SJSA1 (cell line): ENCODE data around the gene MTFR1L. TPM values are rescaled to one million over a fixed set of nuclear protein-coding genes. Genes with fewer than 3 reads are reported as not detected.

Source experiments
- DNase-seq, 2 experiments: peaks; one replicate each; pipeline ENCODE4 v3.0.0-alpha.2; 2015 to 2020; ENCODE audit warnings: low spot score in 2 of 2, low read depth in 1 of 2
- H3K27ac ChIP-seq: fragments of 250-450 bp; sonication (Bioruptor Pico); 2 replicates; pipeline ENCODE4 v1.5.1; 2020; ENCODE audit warnings: mild to moderate bottlenecking, moderate library complexity
- H3K27me3 ChIP-seq: fragments of 250-450 bp; sonication (Bioruptor Pico); replicated peaks from 2 replicates; pipeline ENCODE4 v1.5.1; 2020; ENCODE audit warnings: mild to moderate bottlenecking, moderate library complexity
- H3K36me3 ChIP-seq: fragments of 250-450 bp; sonication (Bioruptor Pico); 2 replicates; pipeline ENCODE4 v1.5.1; 2020; ENCODE audit warnings: mild to moderate bottlenecking
- H3K4me1 ChIP-seq: fragments of 250-450 bp; sonication (Bioruptor Pico); replicated peaks from 2 replicates; pipeline ENCODE4 v1.6.1; 2021; ENCODE audit warnings: mild to moderate bottlenecking
- H3K4me3 ChIP-seq: fragments of 250-450 bp; sonication (Bioruptor Pico); 2 replicates; pipeline ENCODE4 v1.5.1; 2020; ENCODE audit warnings: mild to moderate bottlenecking
- H3K9me3 ChIP-seq: fragments of 250-450 bp; sonication (Bioruptor Pico); replicated peaks from 2 replicates; pipeline ENCODE4 v1.5.1; 2020; ENCODE audit warnings: mild to moderate bottlenecking
- total RNA-seq: library from RNA; depleted of rRNA; stranded (reverse); fragments of >200 nt; shearing (Covaris generic); gene quantifications from 2 replicates; pipeline ENCODE4 v1.2.3, GENCODE V29; 2014

Gene MTFR1L
- total RNA-seq, 1 experiment from 2014 or later = 51.6 TPM

DNA sequence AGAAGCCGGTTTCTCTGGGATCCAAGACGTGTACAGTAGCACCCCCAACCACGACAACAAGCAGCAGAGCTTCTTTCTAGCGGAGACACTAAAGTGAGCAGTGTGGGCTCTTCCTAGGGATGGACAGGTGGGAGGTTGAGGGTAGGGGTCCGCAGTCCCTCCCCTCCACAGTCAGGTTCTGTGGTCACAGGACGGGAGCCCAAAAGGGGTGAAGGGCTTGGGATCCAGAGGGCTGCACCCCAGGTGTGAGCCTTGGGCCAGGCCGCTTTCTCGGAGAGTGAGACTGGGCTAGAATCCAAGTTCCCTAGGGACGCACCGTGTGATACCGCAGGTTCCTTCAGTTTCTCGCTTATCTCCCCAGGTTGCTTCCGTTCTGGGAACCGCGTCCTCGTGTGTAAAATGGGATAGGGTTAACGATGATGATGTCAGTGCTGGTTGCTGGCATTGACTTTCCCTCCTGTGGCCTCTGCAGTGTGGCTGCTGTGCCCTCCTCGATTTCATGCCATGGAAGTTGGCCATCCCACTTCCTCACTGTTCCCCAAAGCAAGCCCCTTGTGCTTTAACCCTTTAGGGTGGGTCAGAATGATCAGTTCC is 37.0 kb upstream of the MTFR1L start:
- DNase-seq = no peak
- H3K4me3 ChIP-seq = no peak overlapping the region
- H3K27me3 ChIP-seq = no peaks in the 10 kb centered on the region
- H3K4me1 ChIP-seq = 0 out of 2 replicates have a peak, but pooled peaks cover 4% of the 10 kb centered on the region
- H3K36me3 ChIP-seq = no peaks in the 10 kb centered on the region
- no peaks in the 10 kb centered on the region for H3K9me3 ChIP-seq
- H3K27ac ChIP-seq = no peak overlapping the region

DNA sequence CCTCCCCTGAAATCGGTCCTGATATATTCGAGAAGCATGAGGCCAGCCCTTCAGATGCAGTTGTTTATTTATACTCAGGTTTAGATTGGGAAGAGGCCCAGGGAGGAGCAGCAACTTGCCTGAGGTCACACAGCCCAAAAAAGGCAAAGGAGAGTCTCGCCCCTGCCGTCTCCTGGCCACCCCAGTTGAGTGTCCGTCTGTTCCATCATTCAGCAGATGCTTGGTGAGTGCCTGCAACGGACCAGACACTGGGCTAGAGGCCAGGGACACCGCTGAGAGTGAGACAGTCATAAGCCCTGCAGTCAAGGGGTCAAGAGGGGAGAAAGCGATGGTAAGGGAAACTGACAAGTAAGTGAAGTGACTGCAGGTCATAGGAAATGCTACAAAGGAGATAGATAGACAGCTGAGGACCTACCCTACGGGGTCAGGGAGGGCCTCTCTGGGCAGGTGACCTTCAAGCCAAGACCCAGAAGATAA is 35.1 kb upstream of the MTFR1L start:
- no peak overlapping the region for H3K27ac ChIP-seq
- no peaks in the 10 kb centered on the region for H3K27me3 ChIP-seq
- H3K36me3 ChIP-seq = no peaks in the 10 kb centered on the region
- 0 out of 2 replicates have a peak, but pooled peaks cover 4% of the 10 kb centered on the region for H3K4me1 ChIP-seq
- no peak for DNase-seq
- no peak overlapping the region for H3K4me3 ChIP-seq
- no peaks in the 10 kb centered on the region for H3K9me3 ChIP-seq

DNA sequence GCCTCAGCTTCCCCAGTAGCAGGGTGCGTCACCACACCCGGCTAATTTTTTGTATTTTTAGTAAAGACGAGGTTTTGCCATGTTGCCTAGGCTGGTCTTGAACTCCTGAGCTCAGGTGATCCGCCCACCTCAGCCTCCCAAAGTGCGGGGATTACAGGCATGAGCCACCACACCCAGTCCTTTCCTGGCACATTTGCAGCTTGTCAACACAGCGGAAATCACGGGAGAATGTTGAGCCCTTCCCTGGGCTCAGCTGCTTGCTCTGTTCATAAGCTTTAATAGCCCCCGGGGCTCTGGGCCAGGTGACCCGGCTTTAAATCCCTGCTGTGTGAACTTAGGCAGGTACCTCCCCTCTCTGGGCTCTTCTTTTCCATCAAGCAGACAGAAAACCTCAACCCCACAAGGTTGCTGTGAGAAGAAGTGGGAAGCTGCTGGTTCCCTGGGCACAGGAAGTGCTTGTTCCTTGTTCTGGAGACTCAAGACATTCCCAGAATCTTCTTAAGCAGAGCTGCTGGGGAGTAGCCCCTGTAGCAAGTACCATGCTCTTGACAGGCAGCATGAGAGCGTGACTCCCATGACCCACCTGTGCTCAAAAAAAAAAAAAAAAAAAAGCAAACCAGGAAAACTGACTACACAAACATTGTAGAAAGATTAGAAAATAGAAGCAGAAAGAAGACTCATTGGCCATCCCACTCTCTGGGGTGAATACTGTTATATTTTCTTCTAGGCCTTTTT is 34.3 kb upstream of the MTFR1L start:
- DNase-seq = no peak
- H3K4me1 ChIP-seq = 0 out of 2 replicates have a peak, but pooled peaks cover 4% of the 10 kb centered on the region
- H3K27ac ChIP-seq = no peak overlapping the region
- H3K4me3 ChIP-seq = no peak overlapping the region
- no peaks in the 10 kb centered on the region for H3K36me3 ChIP-seq
- H3K9me3 ChIP-seq = no peaks in the 10 kb centered on the region
- no peaks in the 10 kb centered on the region for H3K27me3 ChIP-seq

DNA sequence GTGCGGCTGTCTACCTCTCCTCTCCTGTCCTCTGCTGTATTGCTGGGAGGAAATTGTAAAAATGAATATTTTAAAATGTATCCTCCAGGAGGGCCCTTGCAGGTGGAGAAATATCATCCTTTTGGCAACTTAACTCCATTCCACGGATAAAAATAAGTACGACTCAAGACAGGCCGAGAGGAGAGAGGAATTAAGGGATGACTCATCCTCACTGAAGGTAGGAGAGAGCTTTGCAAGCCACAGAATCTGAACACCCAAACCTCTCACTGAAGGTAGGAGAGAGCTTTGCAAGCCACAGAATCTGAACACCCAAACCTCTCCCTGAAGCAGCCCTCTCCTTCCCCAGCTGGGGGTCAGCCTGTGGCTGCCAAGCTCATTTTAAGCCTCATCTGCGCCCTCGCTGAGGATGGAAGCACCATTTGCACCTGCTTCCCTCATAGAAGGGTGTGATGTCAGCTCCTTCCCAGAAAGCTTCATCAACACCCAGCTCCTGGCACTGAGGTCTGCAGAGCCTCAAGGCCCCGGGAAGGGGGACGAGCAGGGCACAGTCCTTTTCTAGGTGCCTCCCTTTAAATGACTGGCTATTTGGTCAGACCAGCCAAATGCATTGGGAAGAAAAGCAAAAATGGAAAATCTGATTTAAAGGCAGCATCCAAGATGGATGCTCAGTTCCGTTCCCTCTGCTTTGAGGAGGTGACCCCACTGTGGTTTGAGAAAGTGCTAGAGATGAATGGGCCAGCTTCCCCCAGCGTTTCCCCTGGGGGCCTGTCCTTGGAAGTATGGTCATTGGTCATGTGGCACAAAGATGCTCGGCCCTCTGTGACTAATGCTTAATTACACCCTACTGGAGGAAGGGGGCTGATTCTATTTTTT is 32.6 kb upstream of the MTFR1L start:
- no peak for DNase-seq

DNA sequence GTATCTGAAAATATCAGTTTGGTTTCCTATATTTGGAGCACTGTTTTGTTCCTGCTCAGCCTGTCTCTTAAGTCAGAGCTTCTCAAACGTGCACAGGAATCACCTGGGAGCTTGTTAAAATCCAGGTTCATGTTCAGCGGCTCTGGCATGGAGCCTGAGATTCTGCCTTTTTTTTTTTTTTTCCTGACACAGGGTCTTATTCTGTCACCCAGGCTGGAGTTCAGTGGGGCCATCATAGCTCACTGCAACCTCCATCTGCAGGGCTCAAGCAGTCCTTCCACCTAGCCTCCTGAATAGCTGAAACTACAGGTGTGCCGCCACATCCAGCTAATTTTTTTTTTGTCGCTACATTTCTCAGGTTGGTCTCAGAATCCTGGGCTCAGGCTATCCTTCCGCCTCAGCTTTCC is 32.0 kb upstream of the MTFR1L start:
- Histone ChIP-seq H3K4me1 (0 out of 2 replicates have a peak, but pooled peaks cover 4% of the 10 kb centered on the region), H3K27me3 (no peaks in the 10 kb centered on the region), H3K4me3 (no peak overlapping the region), H3K9me3 (no peaks in the 10 kb centered on the region), H3K36me3 (no peaks in the 10 kb centered on the region), H3K27ac (no peak overlapping the region)
- DNase-seq = no peak

More for the DNA sequence above, 32.6 kb upstream of the MTFR1L start:
- H3K9me3 ChIP-seq = no peaks in the 10 kb centered on the region
- H3K36me3 ChIP-seq = no peaks in the 10 kb centered on the region
- H3K27ac ChIP-seq = no peak overlapping the region
- H3K4me1 ChIP-seq = 0 out of 2 replicates have a peak, but pooled peaks cover 4% of the 10 kb centered on the region
- no peak overlapping the region for H3K4me3 ChIP-seq
- no peaks in the 10 kb centered on the region for H3K27me3 ChIP-seq

DNA sequence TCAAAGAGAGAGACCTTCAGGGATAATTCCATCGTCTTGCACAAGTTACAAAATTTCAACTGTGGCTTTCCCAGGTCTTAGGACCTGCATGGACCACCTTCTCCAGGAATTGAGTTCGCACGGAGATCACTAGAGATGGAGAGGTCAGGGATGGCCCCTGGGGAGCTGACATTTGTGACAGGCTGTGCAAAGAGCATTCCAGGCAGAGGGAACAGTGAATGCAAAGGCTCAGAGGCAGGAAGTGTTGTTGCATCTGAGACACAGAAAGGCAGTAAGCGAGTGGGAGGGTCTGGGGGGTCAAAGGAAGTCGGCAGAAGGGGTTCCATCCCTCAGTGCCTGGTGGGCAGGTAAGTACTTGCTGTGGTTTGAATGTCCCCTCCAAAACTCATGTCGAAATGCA is 29.3 kb upstream of the MTFR1L start:
- Histone ChIP-seq H3K4me3 (no peak overlapping the region), H3K4me1 (0 out of 2 replicates have a peak, but pooled peaks cover 4% of the 10 kb centered on the region), H3K27ac (no peak overlapping the region), H3K36me3 (no peaks in the 10 kb centered on the region), H3K27me3 (no peaks in the 10 kb centered on the region), H3K9me3 (no peaks in the 10 kb centered on the region)
- DNase-seq = no peak

DNA sequence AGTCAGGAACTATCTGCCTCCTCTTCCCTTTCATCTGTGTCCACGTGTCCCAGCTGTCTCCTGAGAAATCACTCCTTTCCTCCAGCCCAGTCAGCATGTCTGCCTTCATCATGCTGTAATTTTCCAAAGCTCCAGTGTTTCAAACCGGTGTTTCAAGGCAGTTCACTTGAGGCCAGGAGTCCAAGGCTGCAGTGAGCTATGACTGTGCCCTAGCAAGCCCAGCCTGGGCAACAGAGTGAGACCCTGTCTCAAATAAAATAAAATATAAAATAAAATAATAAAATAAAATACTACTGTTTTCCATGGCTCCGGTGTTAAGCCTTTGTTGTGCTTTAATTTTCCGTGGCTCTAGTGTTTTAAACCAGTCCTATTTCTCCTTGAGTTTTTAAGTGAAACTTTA is 27.6 kb upstream of the MTFR1L start:
- Histone ChIP-seq H3K27me3 (no peaks in the 10 kb centered on the region), H3K9me3 (no peaks in the 10 kb centered on the region), H3K4me1 (0 out of 2 replicates have a peak, but pooled peaks cover under 1% of the 10 kb centered on the region)

DNA sequence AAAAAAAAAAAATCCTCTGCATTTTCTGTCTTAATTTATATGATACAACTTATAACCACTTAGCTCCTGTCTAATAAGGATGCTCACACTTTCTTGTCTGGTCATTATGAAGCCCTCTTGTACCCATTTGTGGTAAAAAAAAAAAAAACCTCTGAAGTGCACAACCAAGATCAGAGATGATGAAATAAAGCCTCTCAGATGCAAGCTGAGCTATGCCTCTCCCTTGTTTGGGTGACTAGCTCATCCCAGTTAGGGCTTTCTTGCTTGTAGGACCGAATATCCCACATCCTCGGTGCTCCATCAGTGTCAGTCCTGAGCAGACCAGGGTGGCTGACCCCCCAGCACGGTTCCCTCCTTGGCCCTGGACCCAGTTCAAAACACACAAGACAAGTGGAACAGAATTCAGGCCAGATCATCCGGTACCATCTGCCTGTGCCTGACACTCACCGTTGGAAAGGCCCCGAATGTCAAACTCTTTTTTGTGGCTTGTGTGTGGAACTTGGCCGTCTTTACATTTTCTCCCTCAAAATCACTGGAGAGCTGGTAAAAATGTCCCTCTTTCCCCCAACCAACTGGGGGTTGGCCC is 26.1 kb upstream of the MTFR1L start:
- Histone ChIP-seq H3K27me3 (no peaks in the 10 kb centered on the region), H3K4me1 (no peaks in the 10 kb centered on the region), H3K9me3 (no peaks in the 10 kb centered on the region), H3K36me3 (no peaks in the 10 kb centered on the region), H3K4me3 (no peak overlapping the region), H3K27ac (no peak overlapping the region)
- DNase-seq = no peak

More for the DNA sequence above, 27.6 kb upstream of the MTFR1L start:
- no peak overlapping the region for H3K27ac ChIP-seq
- no peak overlapping the region for H3K4me3 ChIP-seq
- H3K36me3 ChIP-seq = no peaks in the 10 kb centered on the region
- no peak for DNase-seq

DNA sequence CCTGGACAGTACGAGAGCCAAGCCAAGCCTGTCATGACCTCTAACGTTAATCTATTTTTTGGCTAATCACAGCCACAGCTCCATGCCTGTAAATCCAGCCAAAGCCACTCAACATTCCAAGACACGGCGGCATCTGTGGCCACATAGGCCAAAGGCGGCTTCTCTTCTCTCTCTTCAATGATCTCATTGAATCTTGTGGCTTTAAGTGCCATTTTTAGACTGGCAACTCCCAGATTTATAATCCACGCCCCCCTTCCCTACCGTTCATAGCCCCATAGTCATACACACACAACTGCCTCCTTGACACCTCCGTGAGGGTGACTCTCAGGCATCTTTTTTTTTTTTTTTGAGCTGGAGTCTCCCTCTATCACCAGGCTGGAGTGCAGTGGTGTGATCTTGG is 25.4 kb upstream of the MTFR1L start:
- Histone ChIP-seq H3K4me3 (no peak overlapping the region), H3K27me3 (no peaks in the 10 kb centered on the region), H3K4me1 (no peaks in the 10 kb centered on the region), H3K9me3 (no peaks in the 10 kb centered on the region), H3K36me3 (no peaks in the 10 kb centered on the region), H3K27ac (no peak overlapping the region)
- DNase-seq = no peak

DNA sequence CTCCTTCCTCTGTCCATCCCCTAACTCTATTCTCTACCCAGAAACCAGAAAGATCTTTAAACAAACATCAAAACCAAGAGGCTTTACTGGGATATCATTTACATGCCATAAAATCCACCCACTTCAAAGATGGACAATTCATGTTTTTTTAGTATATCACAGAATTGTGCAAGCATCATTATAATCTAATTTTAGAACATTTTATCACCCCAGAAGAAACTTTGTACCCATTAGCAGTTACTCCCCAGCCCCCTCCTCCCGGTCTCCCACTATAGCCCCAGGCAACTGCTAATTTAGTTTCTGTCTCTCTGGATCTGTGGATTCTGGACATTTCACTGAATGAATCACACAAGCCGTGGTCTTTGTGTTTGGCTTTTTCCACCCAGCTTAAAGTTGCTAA is 24.5 kb upstream of the MTFR1L start:
- Histone ChIP-seq H3K27me3 (no peaks in the 10 kb centered on the region), H3K27ac (no peak overlapping the region), H3K36me3 (no peaks in the 10 kb centered on the region), H3K4me3 (no peak overlapping the region), H3K4me1 (peaks cover 5% of the 10 kb centered on the region), H3K9me3 (no peaks in the 10 kb centered on the region)
- no peak for DNase-seq

DNA sequence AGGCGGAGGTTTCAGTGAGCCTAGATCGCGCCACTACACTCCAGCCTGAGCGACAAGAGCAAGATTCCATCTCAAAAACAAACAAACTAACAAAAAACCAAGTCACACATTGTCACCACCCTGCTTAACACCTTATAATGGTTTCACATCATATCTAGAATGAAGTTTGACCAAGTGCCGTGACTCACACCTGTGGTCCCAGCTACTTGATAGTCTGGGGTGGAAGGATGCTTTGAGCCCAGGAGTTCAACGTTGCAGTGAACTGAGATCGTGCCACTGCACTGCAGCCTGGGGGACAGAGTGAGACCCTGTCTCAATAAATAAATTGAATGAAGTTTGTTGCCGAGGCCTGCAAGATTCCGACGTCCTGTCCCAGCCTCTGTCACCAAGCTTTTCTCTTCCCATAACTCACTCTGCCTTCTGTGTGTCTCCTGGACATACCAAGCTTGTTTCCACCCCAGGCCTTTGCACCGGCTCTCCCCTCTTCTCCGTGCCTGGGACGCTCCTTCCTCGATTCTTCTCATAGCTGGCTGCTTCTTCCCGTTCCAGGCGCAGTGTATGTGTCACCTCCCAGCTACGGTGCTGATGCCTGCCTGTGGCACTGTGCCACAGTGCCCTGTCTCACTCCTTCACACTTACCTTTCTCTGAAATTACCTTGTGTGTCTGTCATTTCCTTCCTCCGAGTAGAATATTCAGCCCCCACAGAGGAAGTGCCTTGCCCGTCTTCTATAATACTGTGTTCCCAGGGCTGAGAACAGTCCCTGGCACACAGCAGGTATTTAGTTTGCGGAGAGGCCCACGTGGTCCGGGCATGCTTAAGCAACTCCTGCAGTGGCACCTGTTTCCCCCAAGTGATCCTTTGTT is 23.6 kb upstream of the MTFR1L start:
- H3K4me3 ChIP-seq = no peak overlapping the region
- H3K27ac ChIP-seq = no peak overlapping the region
- no peak for DNase-seq

DNA sequence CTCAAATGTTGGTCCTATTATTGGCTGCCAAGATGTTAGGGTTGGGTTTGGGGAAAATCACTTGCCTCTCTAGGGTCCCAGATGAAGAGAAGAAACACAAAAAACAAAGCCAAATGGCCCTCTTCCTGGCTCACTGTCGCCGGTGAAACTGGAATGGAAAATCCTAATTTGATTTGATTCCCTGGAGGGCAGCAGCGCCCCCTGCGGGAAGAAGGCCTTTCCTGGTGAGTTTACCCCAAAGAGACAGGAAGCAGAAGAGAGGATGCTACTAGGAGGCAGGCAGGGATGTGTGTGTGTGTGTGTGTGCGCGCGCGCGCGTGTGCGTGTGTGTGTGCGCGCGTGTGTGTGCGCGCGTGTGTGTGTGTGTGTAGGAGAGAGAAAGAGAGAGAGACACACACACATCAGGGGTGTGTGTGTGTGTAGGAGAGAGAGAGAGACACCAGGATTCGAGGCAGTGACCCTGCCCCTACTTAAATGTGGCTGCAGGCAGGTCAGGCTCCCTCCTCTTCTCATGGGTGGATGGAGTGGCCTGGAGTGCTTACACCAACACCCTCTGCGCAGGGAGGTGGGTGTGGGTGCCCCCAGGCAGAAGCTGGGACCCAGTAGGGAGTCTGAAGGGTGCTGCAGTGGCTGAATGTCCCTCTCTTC is 22.8 kb upstream of the MTFR1L start:
- Histone ChIP-seq H3K36me3 (no peaks in the 10 kb centered on the region), H3K4me1 (peaks cover 11% of the 10 kb centered on the region), H3K9me3 (no peaks in the 10 kb centered on the region), H3K27ac (no peak overlapping the region), H3K4me3 (no peak overlapping the region), H3K27me3 (no peaks in the 10 kb centered on the region)
- DNase-seq = peak; percentile 60 to 75

More for the DNA sequence above, 23.6 kb upstream of the MTFR1L start:
- no peaks in the 10 kb centered on the region for H3K27me3 ChIP-seq
- no peaks in the 10 kb centered on the region for H3K9me3 ChIP-seq
- peaks cover 11% of the 10 kb centered on the region for H3K4me1 ChIP-seq
- H3K36me3 ChIP-seq = no peaks in the 10 kb centered on the region
